ENCODE results near the gene KRT80. TPM values are rescaled to one million over a fixed set of nuclear protein-coding genes. Genes with fewer than 3 reads are reported as not detected.

KRT80 gene
- total RNA-seq, 1 experiment from 2014 or later = 51.5 TPM

DNA sequence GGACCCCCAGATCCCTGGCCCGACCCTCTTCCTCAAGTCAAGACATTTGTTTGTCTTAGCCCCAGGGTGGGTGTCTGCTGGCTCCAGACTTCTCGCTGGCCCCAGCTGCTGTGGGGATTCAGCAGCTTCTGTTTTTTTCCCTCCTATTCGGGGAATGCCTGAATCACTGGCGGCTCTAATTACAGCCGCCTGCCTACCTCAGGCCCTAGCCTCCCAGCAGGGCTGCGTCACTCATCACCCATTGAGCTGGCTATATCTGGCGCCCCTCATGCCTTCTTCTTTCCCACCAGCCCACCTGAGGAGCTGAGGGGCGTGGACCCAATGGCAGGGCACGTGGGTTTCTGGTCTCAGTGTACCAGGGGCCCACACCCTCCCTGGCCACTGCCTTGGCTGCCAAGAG is 10.1 kb downstream of the KRT80 start:
- in situ Hi-C loops (cut with HindIII; ENCODE audit: low pct_unique_long_range_greater_than_20kb, low sequenced_read_pairs) (no loop called here), intact Hi-C loops (cut with micrococcal nuclease; ENCODE audit: unreplicated experiment) (no loop called here)
- ChIA-PET CTCF (interaction anchor here (0.6 kb wide), 1 partner anchor 17 kb away, joined by 4 read pairs; no protein-coding TSS in a partner anchor), POLR2A (no interaction called here)
- Histone ChIP-seq H3K27ac (ENCODE audit: low read length) (peak overlapping the region; percentile 62), H3K27me3 (ENCODE audit: control insufficient read depth, insufficient read depth, low read length) (no peaks in the 10 kb centered on the region), H3K4me1 (ENCODE audit: control insufficient read depth, insufficient read depth, low read length) (peaks cover 59% of the 10 kb centered on the region), H3K9me3 (ENCODE audit: control insufficient read depth, insufficient read depth, low read depth, low read length) (no peaks in the 10 kb centered on the region), H3K36me3 (ENCODE audit: control insufficient read depth, insufficient read depth, low read length) (no peaks in the 10 kb centered on the region), H3K4me3 (ENCODE audit: low read depth in 2 of 2, low read length in 2 of 2) (no peak overlapping the region)
- DNase-seq (ENCODE audit: low read depth, low spot score) (no peak), ATAC-seq (peak; percentile 22; the same call in 1 of the 2 replicates)
- TF ChIP-seq SIN3A (IDR thresholded peaks at IDR 0.05; ENCODE audit: borderline replicate concordance, insufficient read depth, low read depth, low read length) (no peak), POLR2AphosphoS5 (IDR thresholded peaks at IDR 0.05; ENCODE audit: low read depth, low read length) (no peak), TCF7L2 (IDR thresholded peaks at IDR 0.05; ENCODE audit: low read depth, low read length) (no peak)
- TF ChIP-seq, protein P1, sequence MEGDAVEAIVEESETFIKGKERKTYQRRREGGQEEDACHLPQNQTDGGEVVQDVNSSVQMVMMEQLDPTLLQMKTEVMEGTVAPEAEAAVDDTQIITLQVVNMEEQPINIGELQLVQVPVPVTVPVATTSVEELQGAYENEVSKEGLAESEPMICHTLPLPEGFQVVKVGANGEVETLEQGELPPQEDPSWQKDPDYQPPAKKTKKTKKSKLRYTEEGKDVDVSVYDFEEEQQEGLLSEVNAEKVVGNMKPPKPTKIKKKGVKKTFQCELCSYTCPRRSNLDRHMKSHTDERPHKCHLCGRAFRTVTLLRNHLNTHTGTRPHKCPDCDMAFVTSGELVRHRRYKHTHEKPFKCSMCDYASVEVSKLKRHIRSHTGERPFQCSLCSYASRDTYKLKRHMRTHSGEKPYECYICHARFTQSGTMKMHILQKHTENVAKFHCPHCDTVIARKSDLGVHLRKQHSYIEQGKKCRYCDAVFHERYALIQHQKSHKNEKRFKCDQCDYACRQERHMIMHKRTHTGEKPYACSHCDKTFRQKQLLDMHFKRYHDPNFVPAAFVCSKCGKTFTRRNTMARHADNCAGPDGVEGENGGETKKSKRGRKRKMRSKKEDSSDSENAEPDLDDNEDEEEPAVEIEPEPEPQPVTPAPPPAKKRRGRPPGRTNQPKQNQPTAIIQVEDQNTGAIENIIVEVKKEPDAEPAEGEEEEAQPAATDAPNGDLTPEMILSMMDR (IDR thresholded peaks at IDR 0.05) = no peak
- TF ChIP-seq, protein P2, sequence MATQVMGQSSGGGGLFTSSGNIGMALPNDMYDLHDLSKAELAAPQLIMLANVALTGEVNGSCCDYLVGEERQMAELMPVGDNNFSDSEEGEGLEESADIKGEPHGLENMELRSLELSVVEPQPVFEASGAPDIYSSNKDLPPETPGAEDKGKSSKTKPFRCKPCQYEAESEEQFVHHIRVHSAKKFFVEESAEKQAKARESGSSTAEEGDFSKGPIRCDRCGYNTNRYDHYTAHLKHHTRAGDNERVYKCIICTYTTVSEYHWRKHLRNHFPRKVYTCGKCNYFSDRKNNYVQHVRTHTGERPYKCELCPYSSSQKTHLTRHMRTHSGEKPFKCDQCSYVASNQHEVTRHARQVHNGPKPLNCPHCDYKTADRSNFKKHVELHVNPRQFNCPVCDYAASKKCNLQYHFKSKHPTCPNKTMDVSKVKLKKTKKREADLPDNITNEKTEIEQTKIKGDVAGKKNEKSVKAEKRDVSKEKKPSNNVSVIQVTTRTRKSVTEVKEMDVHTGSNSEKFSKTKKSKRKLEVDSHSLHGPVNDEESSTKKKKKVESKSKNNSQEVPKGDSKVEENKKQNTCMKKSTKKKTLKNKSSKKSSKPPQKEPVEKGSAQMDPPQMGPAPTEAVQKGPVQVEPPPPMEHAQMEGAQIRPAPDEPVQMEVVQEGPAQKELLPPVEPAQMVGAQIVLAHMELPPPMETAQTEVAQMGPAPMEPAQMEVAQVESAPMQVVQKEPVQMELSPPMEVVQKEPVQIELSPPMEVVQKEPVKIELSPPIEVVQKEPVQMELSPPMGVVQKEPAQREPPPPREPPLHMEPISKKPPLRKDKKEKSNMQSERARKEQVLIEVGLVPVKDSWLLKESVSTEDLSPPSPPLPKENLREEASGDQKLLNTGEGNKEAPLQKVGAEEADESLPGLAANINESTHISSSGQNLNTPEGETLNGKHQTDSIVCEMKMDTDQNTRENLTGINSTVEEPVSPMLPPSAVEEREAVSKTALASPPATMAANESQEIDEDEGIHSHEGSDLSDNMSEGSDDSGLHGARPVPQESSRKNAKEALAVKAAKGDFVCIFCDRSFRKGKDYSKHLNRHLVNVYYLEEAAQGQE (IDR thresholded peaks at IDR 0.05; ENCODE audit: insufficient read depth in 1 of 2, low read depth in 2 of 2, low read length in 1 of 2) = no peak
- no TSS peak for BruUV-seq (replicated peaks)

DNA sequence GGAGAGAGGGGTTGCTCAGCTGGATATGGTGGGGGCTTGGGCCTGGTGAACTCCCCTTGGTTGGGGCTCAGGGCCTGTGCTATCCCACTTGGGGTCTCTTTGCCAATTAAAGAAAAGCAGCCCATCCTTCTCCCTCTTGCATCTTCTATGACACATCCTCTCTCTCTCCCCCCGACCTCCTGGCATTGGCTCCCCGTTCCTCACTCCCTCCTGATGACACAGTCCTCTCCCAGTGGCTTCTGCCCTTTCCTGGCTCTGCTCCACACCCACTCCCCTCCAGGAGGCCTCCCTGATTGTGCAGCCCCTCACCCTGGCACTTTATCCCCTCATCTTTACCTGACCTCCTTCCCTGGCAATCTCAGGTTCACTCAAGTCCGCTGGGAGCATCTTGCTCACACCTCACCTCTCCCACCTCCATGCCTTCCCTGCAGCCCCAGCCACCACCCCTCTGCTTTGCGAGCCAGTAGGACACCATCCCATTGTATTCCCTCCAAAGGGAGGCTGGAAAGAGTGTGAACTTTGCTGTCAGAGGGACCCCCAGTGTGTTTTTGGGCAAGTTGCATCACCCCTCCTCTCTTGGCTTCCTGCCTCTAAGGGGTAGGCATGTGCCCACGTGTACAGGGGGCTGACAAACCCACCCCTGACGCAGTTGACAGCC is 10.7 kb downstream of the KRT80 start:
- CTCF ChIA-PET = no interaction called here
- in situ Hi-C loops (cut with HindIII; ENCODE audit: low pct_unique_long_range_greater_than_20kb, low sequenced_read_pairs) = no loop called here
- no peak for TF ChIP-seq TCF7L2 (IDR thresholded peaks at IDR 0.05; ENCODE audit: low read depth, low read length)
- TF ChIP-seq POLR2AphosphoS5 (IDR thresholded peaks at IDR 0.05; ENCODE audit: low read depth, low read length) = no peak
- no peak for TF ChIP-seq SIN3A (IDR thresholded peaks at IDR 0.05; ENCODE audit: borderline replicate concordance, insufficient read depth, low read depth, low read length)
- TF ChIP-seq, protein P1 (IDR thresholded peaks at IDR 0.05) = no peak
- TF ChIP-seq, protein P2 (IDR thresholded peaks at IDR 0.05; ENCODE audit: insufficient read depth in 1 of 2, low read depth in 2 of 2, low read length in 1 of 2) = no peak
- no peak for ATAC-seq
- Histone ChIP-seq H3K27me3 (ENCODE audit: control insufficient read depth, insufficient read depth, low read length) (no peaks in the 10 kb centered on the region), H3K9me3 (ENCODE audit: control insufficient read depth, insufficient read depth, low read depth, low read length) (no peaks in the 10 kb centered on the region), H3K27ac (ENCODE audit: low read length) (peak overlapping the region; percentile 62), H3K36me3 (ENCODE audit: control insufficient read depth, insufficient read depth, low read length) (no peaks in the 10 kb centered on the region), H3K4me1 (ENCODE audit: control insufficient read depth, insufficient read depth, low read length) (peaks cover 54% of the 10 kb centered on the region), H3K4me3 (ENCODE audit: low read depth in 2 of 2, low read length in 2 of 2) (no peak overlapping the region)
- DNase-seq (ENCODE audit: low read depth, low spot score) = no peak
- intact Hi-C loops (cut with micrococcal nuclease; ENCODE audit: unreplicated experiment) = no loop called here
- POLR2A ChIA-PET = no interaction called here
- BruUV-seq (replicated peaks) = no TSS peak

Measured in Panc1 (cell line).